Gastroesophageal sphincter (tissue), 3 donors: ENCODE results near the gene GOSR2.

Experiments used
- POLR2A ChIP-seq, 2 donors: fragments of 450-650 bp; IDR thresholded peaks; one replicate each; pipeline ENCODE4 v1.6.1; 2017; ENCODE audit warnings: antibody characterized with exemption in 2 of 2, mild to moderate bottlenecking in 2 of 2, moderate library complexity in 1 of 2
- TF ChIP-seq, protein P1 (sequence below), 4 experiments: fragments of 200-600 bp in 2 of 4; fragments of 450-650 bp in 2 of 4; sonication (generic) in 1 of 4; IDR thresholded peaks; one replicate each; pipeline ENCODE4 v1.5.1; 2017 to 2019; ENCODE audit warnings: antibody characterized with exemption in 4 of 4, mild to moderate bottlenecking in 2 of 4, moderate library complexity in 2 of 4

DNA sequence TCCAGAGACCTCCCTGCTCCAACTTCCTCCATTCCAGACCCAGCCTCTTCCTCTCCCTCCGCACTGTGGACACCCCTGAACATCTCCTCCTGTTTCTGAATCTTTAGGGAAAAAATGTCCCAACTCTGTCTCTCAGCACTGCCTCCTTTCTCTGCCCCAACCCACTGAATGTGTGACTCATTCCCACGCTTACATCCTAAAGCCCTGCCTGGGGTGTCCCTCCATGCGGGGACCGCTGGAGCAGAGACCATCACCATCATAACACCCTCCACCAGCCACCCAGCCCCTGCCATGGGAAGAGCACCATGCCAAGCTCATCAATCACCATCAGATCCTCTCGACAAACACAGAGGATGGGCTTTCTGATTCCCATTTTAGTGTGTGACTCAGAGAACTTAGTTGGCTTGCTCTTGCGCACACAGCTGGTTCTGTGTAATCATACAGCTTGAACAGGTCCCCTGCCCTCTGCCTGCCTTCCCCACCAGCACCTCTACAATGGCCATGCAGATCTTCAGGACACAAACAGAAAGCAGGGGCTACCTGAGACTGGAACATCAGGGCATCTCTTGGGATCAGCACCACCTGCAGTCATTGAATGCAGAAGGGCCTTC is 45.4 kb downstream of the GOSR2 start:
- TF ChIP-seq, protein P1, sequence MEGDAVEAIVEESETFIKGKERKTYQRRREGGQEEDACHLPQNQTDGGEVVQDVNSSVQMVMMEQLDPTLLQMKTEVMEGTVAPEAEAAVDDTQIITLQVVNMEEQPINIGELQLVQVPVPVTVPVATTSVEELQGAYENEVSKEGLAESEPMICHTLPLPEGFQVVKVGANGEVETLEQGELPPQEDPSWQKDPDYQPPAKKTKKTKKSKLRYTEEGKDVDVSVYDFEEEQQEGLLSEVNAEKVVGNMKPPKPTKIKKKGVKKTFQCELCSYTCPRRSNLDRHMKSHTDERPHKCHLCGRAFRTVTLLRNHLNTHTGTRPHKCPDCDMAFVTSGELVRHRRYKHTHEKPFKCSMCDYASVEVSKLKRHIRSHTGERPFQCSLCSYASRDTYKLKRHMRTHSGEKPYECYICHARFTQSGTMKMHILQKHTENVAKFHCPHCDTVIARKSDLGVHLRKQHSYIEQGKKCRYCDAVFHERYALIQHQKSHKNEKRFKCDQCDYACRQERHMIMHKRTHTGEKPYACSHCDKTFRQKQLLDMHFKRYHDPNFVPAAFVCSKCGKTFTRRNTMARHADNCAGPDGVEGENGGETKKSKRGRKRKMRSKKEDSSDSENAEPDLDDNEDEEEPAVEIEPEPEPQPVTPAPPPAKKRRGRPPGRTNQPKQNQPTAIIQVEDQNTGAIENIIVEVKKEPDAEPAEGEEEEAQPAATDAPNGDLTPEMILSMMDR (IDR thresholded peaks at IDR 0.05), result no peak
- TF ChIP-seq POLR2A (IDR thresholded peaks at IDR 0.05), result no peak
